Astrocyte (in vitro differentiated cells and primary cell): ENCODE results near the gene OVOL3.

ENCODE experiments used
- CTCF ChIP-seq: IDR thresholded peaks from 2 replicates; pipeline ENCODE4 v1.5.1; 2011; ENCODE audit warnings: low read depth, mild to moderate bottlenecking, inconsistent platforms, low read length, moderate library complexity; ENCODE audit not compliant: insufficient read depth
- EZH2 ChIP-seq: IDR thresholded peaks from 2 replicates; pipeline ENCODE4 v1.6.1; 2012; ENCODE audit warnings: mild to moderate bottlenecking, low read length, inconsistent platforms; ENCODE audit not compliant: insufficient read depth

- TF ChIP-seq CTCF (no peak), EZH2 (no peak)
These were observed 1.7 kb downstream of the OVOL3 start for GRCh38 chr19:36112678-36113077.
